Astrocyte (in vitro differentiated cells and primary cell): ENCODE data around the gene DCBLD2.

Source experiments
- CTCF ChIP-seq: IDR thresholded peaks from 2 replicates; pipeline ENCODE4 v1.5.1; 2011; ENCODE audit warnings: low read depth, mild to moderate bottlenecking, inconsistent platforms, low read length, moderate library complexity; ENCODE audit not compliant: insufficient read depth
- EZH2 ChIP-seq: IDR thresholded peaks from 2 replicates; pipeline ENCODE4 v1.6.1; 2012; ENCODE audit warnings: mild to moderate bottlenecking, low read length, inconsistent platforms; ENCODE audit not compliant: insufficient read depth

- TF ChIP-seq CTCF (no peak), EZH2 (no peak)
These were observed at the start of gene DCBLD2 for GRCh38 chr3:98901392-98902350.
